ENCODE results near the gene TBATA.

Gene TBATA

GRCh38 chr10:70807556-70807955 lies 22.4 kb upstream of the TBATA start:
- DNase-seq, result no peak

- DNase-seq, result no peak
Observed at GRCh38 chr10:70806841-70807240, 21.7 kb upstream of the TBATA start.

GRCh38 chr10:70805619-70806215 lies 20.5 kb upstream of the TBATA start:
- no peak for DNase-seq

GRCh38 chr10:70804421-70804808 lies 19.2 kb upstream of the TBATA start:
- DNase-seq, result no peak

- no peak for DNase-seq
Observed at GRCh38 chr10:70803775-70804420, 18.7 kb upstream of the TBATA start.

- DNase-seq, result no peak
Observed at GRCh38 chr10:70801854-70802253, 16.7 kb upstream of the TBATA start.

GRCh38 chr10:70799124-70799523 lies 13.9 kb upstream of the TBATA start:
- DNase-seq, result no peak

- DNase-seq, result no peak
Observed at GRCh38 chr10:70797840-70798239, 12.7 kb upstream of the TBATA start.

- DNase-seq, result no peak
Observed at GRCh38 chr10:70795613-70796012, 10.4 kb upstream of the TBATA start.

- DNase-seq, result no peak
Observed at GRCh38 chr10:70791386-70792039, 6.3 kb upstream of the TBATA start.

GRCh38 chr10:70786799-70787415 lies 1.7 kb upstream of the TBATA start:
- DNase-seq, result no peak

- DNase-seq, result no peak
Observed at GRCh38 chr10:70784471-70784870, 706 bp downstream of the TBATA start.

- no peak for DNase-seq
Observed at GRCh38 chr10:70784016-70784415, 1.2 kb downstream of the TBATA start.

GRCh38 chr10:70782746-70783680 lies 2.2 kb downstream of the TBATA start:
- no peak for DNase-seq

- no peak for DNase-seq
Observed at GRCh38 chr10:70782086-70782745, 3.0 kb downstream of the TBATA start.

- DNase-seq, result no peak
Observed at GRCh38 chr10:70781461-70782051, 3.6 kb downstream of the TBATA start.

GRCh38 chr10:70780772-70781171 lies 4.4 kb downstream of the TBATA start:
- no peak for DNase-seq

GRCh38 chr10:70780370-70780760 lies 4.8 kb downstream of the TBATA start:
- DNase-seq, result no peak

- peak; percentile 14 for DNase-seq
Observed at GRCh38 chr10:70779511-70780369, 5.4 kb downstream of the TBATA start.

GRCh38 chr10:70779088-70779487 lies 6.1 kb downstream of the TBATA start:
- DNase-seq, result no peak
